GM18858 (cell line): ENCODE data around the gene SORCS3.

ENCODE experiments used
- ATAC-seq: cut with Tn5 transposase; IDR thresholded peaks from one replicate; pipeline ENCODE4 v1.9.1; 2021; ENCODE audit not compliant: unreplicated experiment

Gene SORCS3

GRCh38 chr10:104774234-104774633 is 133.1 kb downstream of the SORCS3 start:
- no peak for ATAC-seq

DNA sequence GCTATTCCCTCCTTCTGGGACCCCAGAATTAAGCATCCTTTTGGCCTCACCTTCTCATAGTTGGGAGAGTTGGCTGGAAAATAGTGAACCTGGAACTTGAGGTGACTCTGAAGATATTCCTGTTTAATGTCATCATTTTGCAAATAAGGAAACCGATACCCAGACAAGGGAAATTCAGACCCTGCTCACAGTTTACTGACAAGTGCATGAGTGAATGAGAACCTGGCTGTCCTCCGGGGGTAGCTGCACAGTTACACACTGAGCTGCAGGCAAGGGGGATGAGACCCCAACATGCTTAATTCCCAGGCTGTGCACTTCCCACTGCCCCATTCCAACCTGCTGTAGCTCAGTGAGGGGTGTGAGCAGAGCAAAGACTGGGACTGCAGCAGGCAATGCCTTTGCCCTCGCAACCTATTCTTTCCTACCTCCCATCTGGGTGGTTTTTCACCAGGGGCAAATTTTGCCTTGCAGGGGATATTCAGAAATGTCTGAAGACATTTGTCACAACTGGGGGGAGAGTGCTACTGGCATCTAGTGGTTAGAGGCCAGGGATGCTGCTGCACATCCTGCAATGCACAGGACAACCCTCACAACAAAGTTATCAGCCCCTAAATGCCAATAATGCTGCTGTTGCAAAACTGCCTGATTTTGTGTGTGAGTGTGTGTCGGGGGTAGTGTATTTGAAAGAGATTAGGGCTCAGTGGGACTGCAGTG is 136.2 kb downstream of the SORCS3 start:
- no peak for ATAC-seq

GRCh38 chr10:104778371-104778770 is 137.3 kb downstream of the SORCS3 start:
- ATAC-seq = no peak

GRCh38 chr10:104779701-104780100 is 138.6 kb downstream of the SORCS3 start:
- ATAC-seq = no peak

DNA sequence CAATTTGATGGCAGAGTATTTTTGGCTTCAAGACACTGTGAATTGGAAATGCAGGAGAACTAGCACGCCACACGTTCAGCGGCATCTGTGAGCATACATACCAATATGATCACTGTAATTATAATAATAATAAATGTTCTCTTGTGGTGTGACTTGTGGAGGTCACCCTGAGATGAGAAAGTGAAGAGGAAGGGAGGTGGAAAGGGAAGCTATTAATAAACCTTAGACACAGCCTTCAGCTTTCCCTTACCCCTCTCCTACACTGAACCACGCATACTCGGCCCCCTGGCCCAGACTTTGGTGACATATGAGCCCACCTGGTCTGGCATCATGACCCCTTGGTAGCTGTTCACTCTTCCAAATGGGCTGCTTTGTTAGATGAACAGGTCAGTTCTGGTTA is 139.1 kb downstream of the SORCS3 start:
- no peak for ATAC-seq

GRCh38 chr10:104780946-104781595 is 140.0 kb downstream of the SORCS3 start:
- ATAC-seq = no peak

DNA sequence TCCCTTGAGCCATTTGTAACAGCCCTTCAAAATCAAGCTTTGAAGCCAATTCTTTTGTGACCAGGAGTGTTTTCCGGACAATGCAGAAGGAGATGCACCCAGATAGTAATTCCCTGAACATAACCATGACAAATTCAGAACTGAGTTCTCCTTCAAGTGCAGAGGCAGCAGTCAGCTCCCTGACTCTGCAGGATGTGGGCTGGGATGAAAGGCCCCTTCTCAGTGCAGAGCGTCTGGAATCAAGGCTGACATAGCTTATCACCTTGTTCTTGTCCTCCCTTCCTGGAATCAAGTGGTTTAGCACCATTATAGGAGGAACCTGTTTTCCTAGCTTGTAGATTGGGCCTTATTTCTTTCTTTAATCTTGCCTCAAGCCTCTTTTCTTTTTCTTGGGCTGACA is 143.4 kb downstream of the SORCS3 start:
- no peak for ATAC-seq

GRCh38 chr10:104791471-104791870 is 150.4 kb downstream of the SORCS3 start:
- no peak for ATAC-seq

- ATAC-seq = no peak
Observed at GRCh38 chr10:104795411-104795810, 154.3 kb downstream of the SORCS3 start.

DNA sequence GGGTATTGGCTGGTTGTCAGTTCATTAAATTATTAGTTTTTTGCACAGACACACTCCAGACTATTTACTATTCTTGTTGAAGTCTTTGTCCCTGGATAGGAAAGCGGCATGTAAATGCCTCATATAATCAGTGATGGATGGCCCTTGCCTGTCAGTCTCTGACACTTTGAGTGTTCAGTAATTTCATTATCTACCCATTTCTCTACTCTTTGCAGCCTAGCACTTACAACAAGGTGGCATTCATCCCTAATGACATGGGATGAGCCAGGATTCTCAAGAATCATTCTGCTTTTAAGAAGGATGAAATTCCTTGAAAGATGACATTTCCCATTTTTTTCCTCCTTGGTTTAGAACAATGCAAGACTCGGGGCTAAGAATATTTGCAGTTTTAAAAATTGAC is 155.7 kb downstream of the SORCS3 start:
- no peak for ATAC-seq

DNA sequence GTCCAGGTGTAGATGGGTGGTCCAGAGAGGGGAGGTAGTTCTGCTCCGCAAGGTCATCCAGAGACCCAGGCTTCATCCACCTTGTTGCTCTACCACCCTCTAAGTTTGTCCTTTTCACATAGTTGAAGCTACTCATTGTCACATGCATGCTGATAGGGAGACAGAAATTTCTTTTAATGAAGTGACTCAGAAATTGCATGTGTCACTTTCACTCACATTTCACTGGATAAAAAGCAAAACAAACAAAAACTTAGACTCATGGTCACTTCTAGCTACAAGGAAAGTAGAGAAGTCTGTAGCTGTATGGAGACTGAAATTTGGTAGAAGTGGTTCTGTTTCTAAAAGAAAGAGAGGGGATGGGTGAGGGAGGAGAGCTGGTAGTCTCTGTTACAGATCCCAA is 161.9 kb downstream of the SORCS3 start:
- no peak for ATAC-seq

GRCh38 chr10:104804880-104805279 is 163.8 kb downstream of the SORCS3 start:
- no peak for ATAC-seq

DNA sequence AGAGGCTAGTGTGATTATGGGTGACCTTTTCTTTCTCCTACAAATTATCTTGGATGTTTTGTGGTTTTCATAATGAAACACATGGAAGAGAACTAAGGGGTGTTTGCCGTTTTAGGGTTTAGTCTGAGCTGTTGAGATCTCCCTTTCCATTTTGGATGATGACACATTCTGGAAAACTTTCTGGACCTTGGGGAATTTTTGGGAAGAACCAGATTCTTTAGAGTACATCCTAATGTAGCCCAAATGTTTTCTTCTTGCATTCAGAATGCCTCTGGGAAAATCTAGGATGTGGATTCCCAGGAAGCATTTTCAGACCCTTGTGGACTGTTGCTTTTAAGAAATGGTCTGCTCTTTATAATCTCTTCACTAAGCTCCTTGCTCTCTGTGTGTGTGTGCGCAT is 165.7 kb downstream of the SORCS3 start:
- no peak for ATAC-seq

DNA sequence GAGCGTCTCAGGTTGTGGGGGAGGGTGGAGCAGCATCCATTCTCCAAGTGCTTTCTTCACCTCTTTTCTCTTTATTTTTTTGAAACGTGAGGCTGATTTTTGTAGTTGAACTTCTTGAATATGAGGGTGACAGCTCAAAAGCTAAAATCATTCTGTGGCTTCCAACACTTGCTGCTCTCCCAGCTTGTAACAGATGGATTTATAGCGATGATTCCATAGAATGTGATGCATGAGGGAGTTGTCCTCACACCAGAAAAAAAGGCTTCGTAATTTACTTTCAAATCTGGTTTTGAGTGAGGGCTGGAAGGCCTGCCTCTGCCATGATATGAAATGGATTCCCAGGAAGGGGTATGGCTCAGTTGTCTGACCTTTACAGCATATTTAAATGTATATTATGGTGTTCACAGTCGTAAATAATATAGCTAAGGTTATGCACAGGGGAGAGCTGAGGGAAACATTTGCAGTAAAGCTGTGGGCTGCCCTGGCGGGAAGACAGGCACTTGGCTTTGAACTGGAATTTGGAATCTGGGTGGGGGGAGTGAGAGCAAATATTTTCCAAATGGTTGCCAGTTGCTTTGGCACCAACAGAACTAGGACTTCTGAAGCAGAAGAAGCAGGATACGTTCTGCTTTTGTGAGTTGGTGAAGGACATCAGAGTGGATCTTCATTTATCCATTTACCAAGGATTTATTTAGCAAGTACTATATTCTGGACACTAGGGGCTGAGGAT is 166.7 kb downstream of the SORCS3 start:
- no peak for ATAC-seq

DNA sequence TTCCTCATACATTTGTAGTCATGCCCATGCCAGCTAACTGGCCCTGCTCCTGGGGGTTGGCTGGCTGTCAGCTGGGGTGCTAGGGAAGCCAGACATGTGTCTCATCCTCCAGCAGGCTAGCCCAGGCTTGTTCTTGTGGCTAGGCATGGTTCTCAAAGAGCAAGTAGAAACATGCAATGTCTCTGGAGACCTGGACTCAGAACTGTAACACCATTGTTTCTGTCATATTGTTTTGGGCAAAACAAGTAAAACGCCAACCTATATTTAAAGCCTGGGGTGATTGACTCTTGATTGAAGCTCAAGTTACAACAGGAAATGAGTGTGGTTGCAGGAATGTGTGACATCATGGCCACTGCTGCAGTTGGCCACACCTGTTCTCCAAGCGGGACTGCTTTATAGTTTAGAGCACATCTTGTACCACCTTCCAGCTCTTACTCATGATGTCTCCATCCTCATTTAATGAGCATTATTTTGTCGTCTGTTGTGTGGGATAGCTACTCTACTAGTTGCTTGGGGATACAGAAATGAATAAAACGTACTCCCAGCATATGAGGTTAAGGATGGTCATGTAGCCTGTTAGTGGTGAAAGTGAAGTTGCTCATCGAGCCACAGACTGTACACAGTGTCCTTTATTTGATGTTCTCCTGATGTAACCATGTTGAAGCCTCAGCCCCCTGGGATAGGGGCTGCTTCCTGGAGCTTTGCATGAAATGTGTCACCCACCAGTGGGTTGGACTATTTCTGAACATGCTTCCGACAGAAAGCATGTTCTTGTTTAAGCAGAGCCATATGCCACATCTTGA is 168.4 kb downstream of the SORCS3 start:
- peak; percentile 71 for ATAC-seq

DNA sequence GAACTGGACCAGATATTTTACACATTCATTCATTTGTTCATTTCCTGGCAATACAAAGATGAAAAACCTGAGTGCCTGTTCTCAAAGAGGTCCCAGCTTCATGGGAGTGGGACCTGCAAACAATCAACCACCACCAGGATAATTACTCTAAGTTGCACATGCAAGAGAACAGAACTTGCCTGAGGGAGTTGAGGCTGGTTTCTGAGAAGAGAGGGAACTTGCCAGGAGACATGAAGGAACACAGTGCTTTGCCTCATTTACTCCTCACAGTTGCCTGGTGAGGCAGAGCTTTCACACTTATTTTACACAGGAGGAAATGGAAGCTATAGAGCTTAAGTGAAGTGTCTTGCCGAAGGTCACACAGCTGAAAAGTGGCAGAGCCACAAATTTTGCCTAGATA is 170.1 kb downstream of the SORCS3 start:
- no peak for ATAC-seq

- no peak for ATAC-seq
Observed at GRCh38 chr10:104816501-104816900, 175.4 kb downstream of the SORCS3 start.

DNA sequence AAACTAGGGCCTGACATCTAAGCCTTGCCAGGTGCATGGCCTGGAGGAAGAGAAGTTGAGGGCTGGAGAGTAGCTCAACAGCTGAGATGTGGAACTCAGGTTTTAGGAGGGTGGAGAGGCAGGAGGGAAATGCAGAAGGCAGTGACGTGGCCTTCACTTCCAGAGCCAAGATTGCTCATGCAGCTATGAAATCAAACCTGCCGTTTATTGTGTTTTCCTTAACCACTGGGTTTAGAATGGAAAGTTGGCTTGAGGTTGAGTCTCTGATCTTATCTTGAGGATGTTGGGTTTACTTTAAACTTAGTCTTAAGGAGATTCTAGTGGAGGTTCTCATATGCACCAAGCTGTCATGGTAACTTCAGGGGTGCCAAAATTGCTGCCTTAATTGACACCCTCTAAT is 178.6 kb downstream of the SORCS3 start:
- ATAC-seq = no peak

DNA sequence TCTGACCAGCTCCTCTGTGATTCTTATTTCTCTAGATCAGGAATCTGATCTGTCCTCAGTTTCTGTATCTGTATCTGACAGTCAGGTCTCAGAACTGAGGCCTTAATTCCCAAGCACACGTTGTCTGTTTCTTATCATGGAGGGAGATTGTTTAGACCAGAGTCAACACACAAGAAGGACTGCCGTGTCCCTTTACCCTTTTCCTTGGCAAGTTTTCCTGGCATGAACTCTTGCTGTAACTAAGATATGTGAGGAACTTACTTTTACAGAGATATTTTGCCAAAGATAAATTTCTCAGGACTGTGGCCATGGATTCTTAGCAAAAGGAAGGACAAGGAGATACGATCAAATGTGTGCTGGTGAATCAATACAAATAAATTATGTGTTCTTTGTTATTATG is 181.0 kb downstream of the SORCS3 start:
- ATAC-seq = no peak

DNA sequence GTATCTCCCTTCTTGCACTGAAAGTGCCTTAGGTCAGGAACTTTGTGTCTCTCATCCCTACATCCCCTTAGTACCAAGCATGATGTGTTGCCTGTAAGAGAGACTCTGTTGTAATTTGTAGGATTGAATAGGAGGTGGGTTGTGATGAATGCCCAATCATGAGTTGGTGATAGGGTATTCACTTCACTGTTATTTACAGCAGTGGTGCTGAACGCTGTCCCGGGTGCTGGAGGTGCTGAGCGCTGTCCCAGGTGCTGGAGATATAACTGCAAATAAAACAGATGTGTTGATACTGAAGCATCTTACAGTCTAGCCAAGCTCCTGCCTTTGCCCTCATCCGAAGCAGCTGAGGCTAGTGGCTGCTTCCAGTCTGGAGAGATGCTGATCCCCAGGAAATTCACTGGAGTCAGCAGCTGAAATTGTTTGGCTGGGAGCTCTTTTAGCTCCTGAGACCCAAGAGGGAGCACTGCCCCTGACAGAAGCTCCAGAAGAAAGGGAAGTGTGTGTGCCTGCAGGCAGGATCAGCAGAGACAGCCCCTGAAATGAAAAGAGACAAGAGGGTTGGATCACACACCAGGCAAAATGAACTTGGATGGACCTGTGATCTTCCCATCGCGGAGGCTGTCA is 183.4 kb downstream of the SORCS3 start:
- ATAC-seq = no peak

DNA sequence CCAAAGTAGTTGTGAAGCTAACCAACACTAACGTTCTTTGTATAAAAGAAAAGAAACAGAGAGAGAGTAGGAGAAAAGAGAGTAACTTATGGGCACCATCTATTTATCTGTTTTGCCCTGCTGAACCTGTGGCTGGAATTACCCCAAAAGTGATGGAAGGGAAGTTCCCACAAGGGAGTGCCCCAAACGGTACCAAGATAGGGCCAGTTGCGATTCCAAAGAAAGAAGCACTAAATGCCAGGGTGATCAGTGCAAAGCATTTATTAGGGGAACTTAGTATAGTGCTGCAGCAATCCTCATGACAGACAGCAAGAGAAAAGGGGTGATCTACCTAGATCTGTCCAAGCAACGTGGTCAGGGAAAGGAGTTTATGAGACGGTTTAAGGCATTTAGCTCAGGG is 190.2 kb downstream of the SORCS3 start:
- no peak for ATAC-seq
